ENCODE data around the gene CSTA.

DNA sequence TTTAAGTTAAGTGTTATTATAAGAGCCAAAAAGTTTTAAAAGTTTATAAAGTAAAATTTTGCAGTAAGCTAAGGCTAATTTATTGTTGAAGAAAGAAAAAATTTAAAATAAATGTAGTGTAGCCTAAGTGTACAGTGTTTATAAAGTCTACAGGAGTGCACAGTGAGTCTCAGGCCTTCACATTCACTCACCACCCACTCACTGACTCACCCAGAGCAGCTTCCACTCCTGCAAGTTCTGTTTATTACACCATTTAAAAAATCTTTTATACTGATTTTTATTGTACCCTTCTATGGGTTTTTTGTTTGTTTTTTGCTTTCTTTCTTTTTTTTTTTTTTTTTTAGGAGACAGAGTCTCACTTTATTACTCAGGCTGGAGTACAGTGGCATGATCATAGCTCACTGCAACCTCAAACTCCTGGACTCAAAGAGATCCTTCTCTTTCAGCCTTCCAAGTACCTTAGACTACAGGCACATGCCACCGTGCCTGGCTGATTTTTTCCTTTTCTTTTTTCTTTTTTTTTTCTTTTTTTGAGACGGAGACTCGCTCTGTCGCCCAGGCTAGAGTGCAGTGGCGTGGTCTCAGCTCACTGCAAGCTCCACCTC is 25.9 kb downstream of the CSTA start:
- TF ChIP-seq, protein P1, sequence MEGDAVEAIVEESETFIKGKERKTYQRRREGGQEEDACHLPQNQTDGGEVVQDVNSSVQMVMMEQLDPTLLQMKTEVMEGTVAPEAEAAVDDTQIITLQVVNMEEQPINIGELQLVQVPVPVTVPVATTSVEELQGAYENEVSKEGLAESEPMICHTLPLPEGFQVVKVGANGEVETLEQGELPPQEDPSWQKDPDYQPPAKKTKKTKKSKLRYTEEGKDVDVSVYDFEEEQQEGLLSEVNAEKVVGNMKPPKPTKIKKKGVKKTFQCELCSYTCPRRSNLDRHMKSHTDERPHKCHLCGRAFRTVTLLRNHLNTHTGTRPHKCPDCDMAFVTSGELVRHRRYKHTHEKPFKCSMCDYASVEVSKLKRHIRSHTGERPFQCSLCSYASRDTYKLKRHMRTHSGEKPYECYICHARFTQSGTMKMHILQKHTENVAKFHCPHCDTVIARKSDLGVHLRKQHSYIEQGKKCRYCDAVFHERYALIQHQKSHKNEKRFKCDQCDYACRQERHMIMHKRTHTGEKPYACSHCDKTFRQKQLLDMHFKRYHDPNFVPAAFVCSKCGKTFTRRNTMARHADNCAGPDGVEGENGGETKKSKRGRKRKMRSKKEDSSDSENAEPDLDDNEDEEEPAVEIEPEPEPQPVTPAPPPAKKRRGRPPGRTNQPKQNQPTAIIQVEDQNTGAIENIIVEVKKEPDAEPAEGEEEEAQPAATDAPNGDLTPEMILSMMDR (conservative IDR thresholded peaks at IDR 0.05; ENCODE audit: low read depth, low read length), result no peak
- TF ChIP-seq EZH2 (IDR thresholded peaks at IDR 0.05; ENCODE audit: low read length, unreplicated experiment), result no peak

Measured in PC-3 (cell line).